Subcutaneous abdominal adipose tissue (tissue), 5 donors: ENCODE measurements around the gene MTX2.

Experiments
- H3K27ac ChIP-seq: one replicate; pipeline ENCODE4 v1.7.0; 2013; ENCODE audit warnings: low read depth, mild to moderate bottlenecking, inconsistent platforms, low read length, moderate library complexity
- H3K27me3 ChIP-seq, 5 donors: one replicate each; pipeline ENCODE4 v1.7.0; 2013; ENCODE audit warnings: low read length in 5 of 5, inconsistent platforms in 1 of 5; ENCODE audit not compliant: control insufficient read depth in 5 of 5, insufficient read depth in 4 of 5
- H3K36me3 ChIP-seq, 5 donors: one replicate each; pipeline ENCODE4 v1.7.0; 2013; ENCODE audit warnings: low read length in 5 of 5; ENCODE audit not compliant: control insufficient read depth in 5 of 5, insufficient read depth in 5 of 5
- H3K4me1 ChIP-seq, 5 donors: one replicate each; pipeline ENCODE4 v1.7.0; 2013; ENCODE audit warnings: low read length in 5 of 5, mild to moderate bottlenecking in 3 of 5, moderate library complexity in 1 of 5; ENCODE audit not compliant: control insufficient read depth in 5 of 5, insufficient read depth in 5 of 5
- H3K4me3 ChIP-seq, 5 donors: one replicate each; pipeline ENCODE4 v1.7.0; 2013; ENCODE audit warnings: low read length in 5 of 5, low read depth in 1 of 5
- H3K9ac ChIP-seq, 5 donors: one replicate each; pipeline ENCODE4 v1.7.0; 2013; ENCODE audit warnings: low read length in 5 of 5, mild to moderate bottlenecking in 4 of 5, moderate library complexity in 3 of 5
- H3K9me3 ChIP-seq, 5 donors: one replicate each; pipeline ENCODE4 v1.7.0; 2013; ENCODE audit warnings: low read length in 5 of 5; ENCODE audit not compliant: control insufficient read depth in 5 of 5
- donor health status: healthy.
- donor health status: healthy.
- donor health status: healthy.
- donor health status: healthy.
- donor health status: healthy.

The MTX2 gene

GRCh38 chr2:176269319-176270099 lies at the start of gene MTX2:
Gene MTX2 (plus strand): TSS chr2:176269442. CDS start chr2:176269630, 188 bp downstream.
- no peaks in the 10 kb centered on the region for H3K36me3 ChIP-seq
- peak within 1 kb of the TSS; percentile 80 to 96 (median 90) for H3K9ac ChIP-seq
- peaks cover 0 to 20% (median 11%) of the 10 kb centered on the region in 5 donors for H3K4me1 ChIP-seq
- H3K27ac ChIP-seq, result peak within 1 kb of the TSS; percentile 73
- H3K9me3 ChIP-seq, result no peaks in the 10 kb centered on the region
- H3K4me3 ChIP-seq, result peak within 1 kb of the TSS; percentile 87 to 100 (median 96)
- no peaks in the 10 kb centered on the region for H3K27me3 ChIP-seq

- Histone ChIP-seq H3K9me3 (no peaks in the 10 kb centered on the region), H3K4me3 (no peak overlapping the region), H3K27me3 (peaks cover 0 to 6% (median 2%) of the 10 kb centered on the region in 5 donors), H3K9ac (no peak overlapping the region), H3K27ac (no peak overlapping the region), H3K4me1 (no peaks in the 10 kb centered on the region), H3K36me3 (no peaks in the 10 kb centered on the region)
Observed at GRCh38 chr2:176227874-176228273, 41.4 kb upstream of the MTX2 start.

GRCh38 chr2:176234156-176234555 lies 35.1 kb upstream of the MTX2 start:
- H3K9me3 ChIP-seq, result no peaks in the 10 kb centered on the region
- no peaks in the 10 kb centered on the region for H3K36me3 ChIP-seq
- H3K4me1 ChIP-seq, result peaks cover 0 to 3% (median 0%) of the 10 kb centered on the region in 5 donors
- H3K9ac ChIP-seq, result no peak overlapping the region
- H3K27ac ChIP-seq, result no peak overlapping the region
- peaks cover 0 to 4% (median 2%) of the 10 kb centered on the region in 5 donors for H3K27me3 ChIP-seq
- no peak overlapping the region for H3K4me3 ChIP-seq

- Histone ChIP-seq H3K4me3 (no peak overlapping the region), H3K9ac (no peak overlapping the region), H3K27ac (no peak overlapping the region), H3K9me3 (no peaks in the 10 kb centered on the region), H3K27me3 (peaks cover 0 to 5% (median 2%) of the 10 kb centered on the region in 5 donors), H3K4me1 (peaks cover 0 to 3% (median 0%) of the 10 kb centered on the region in 5 donors), H3K36me3 (no peaks in the 10 kb centered on the region)
Observed at GRCh38 chr2:176234940-176235339, 34.3 kb upstream of the MTX2 start.

- no peak overlapping the region for H3K4me3 ChIP-seq
- H3K9me3 ChIP-seq, result no peaks in the 10 kb centered on the region
- H3K27me3 ChIP-seq, result peaks cover 0 to 5% (median 0%) of the 10 kb centered on the region in 5 donors
- no peak overlapping the region for H3K27ac ChIP-seq
- peaks cover 0 to 6% (median 0%) of the 10 kb centered on the region in 5 donors for H3K4me1 ChIP-seq
- no peaks in the 10 kb centered on the region for H3K36me3 ChIP-seq
- no peak overlapping the region for H3K9ac ChIP-seq
Observed at GRCh38 chr2:176237456-176237855, 31.8 kb upstream of the MTX2 start.

DNA sequence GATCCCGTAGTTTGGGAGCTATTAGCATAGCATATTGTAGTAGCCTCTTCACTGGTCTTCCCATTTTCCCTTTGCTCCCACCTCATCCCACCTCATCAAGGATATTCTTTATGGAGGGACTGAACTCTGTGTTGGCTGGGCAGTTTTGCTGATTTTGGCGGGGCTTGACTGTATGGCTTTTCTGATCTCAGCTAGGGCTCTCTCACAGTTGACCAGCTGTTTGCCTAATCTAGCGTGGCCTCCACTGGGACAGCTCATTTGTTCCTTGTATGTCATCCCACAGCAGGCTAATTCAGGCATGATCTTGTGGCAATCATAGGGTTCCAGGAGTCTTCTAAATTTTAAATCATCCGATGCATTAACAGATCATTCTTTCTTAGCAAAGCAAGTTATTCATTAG lies 30.2 kb upstream of the MTX2 start:
- H3K36me3 ChIP-seq, result no peaks in the 10 kb centered on the region
- H3K4me1 ChIP-seq, result peaks cover 0 to 6% (median 0%) of the 10 kb centered on the region in 5 donors
- no peak overlapping the region for H3K27ac ChIP-seq
- no peak overlapping the region for H3K9ac ChIP-seq
- no peaks in the 10 kb centered on the region for H3K9me3 ChIP-seq
- H3K27me3 ChIP-seq, result peaks cover 0 to 5% (median 2%) of the 10 kb centered on the region in 5 donors
- H3K4me3 ChIP-seq, result no peak overlapping the region

DNA sequence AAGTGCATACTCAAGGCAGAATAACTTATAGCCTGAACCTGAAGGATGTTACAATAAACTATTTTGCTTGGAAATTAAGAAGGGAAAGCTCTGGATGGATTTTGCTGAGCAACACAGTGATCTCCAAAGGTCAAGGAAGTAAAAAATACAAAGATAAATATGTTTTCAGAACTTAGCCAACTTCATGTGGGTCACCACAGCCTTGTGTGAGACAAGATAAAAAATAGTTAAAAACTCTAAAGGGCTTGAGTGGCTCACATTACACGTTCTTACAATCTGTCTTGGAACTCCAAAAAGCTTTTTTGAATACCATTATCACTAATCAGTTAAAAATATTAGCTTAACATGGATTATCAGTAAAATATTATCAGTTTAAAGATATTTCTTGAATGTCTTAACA lies 28.9 kb upstream of the MTX2 start:
- H3K36me3 ChIP-seq, result no peaks in the 10 kb centered on the region
- no peak overlapping the region for H3K9ac ChIP-seq
- H3K4me1 ChIP-seq, result peaks cover 0 to 10% (median 0%) of the 10 kb centered on the region in 5 donors
- no peak overlapping the region for H3K27ac ChIP-seq
- H3K9me3 ChIP-seq, result no peaks in the 10 kb centered on the region
- H3K4me3 ChIP-seq, result no peak overlapping the region
- H3K27me3 ChIP-seq, result peaks cover 0 to 5% (median 2%) of the 10 kb centered on the region in 5 donors

DNA sequence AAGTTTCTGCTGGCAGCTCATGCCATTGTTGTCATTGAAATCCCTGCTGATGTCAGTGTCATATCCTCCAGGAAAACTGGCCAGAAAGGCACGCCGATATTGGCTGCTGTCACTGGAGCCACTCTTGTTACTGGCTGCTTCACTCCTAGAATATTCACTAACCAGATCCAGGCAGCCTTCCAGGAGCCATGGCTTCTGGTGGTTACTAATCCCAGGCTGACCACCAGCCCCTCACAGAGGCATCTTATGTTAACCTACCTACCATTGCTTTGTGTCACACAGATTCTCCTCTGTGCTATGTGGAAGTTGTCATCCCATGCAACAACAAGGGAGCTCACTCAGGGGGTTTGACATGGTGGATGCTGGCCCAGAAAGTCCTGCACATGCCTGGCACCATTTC lies 27.0 kb upstream of the MTX2 start:
- Histone ChIP-seq H3K36me3 (no peaks in the 10 kb centered on the region), H3K9ac (no peak overlapping the region), H3K9me3 (no peaks in the 10 kb centered on the region), H3K27me3 (peaks cover 0 to 7% (median 2%) of the 10 kb centered on the region in 5 donors), H3K4me3 (no peak overlapping the region), H3K4me1 (peaks cover 0 to 10% (median 0%) of the 10 kb centered on the region in 5 donors), H3K27ac (no peak overlapping the region)

DNA sequence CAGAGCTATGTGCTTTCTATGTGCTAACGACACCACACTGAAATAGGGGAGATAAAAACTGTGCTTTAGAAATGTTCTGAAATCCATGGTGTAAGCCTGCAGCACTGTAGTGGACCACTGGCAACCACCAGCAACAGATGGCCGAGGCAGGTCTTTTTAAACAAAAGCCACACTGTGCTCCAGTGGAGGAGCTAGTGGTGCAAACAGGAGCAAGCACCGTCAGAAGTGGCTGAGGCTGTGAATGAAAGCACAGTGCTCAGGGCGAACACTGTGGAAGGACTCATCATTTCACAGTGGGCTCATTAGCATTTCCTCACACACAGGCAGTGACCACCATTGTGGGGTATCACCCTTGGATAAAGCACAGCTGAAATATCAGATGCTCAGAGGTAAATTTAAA lies 22.9 kb upstream of the MTX2 start:
- no peaks in the 10 kb centered on the region for H3K9me3 ChIP-seq
- H3K9ac ChIP-seq, result no peak overlapping the region
- H3K27me3 ChIP-seq, result peaks cover 0 to 7% (median 0%) of the 10 kb centered on the region in 5 donors
- no peak overlapping the region for H3K27ac ChIP-seq
- no peaks in the 10 kb centered on the region for H3K36me3 ChIP-seq
- H3K4me1 ChIP-seq, result peaks cover 0 to 10% (median 0%) of the 10 kb centered on the region in 5 donors
- H3K4me3 ChIP-seq, result no peak overlapping the region

- Histone ChIP-seq H3K9me3 (peaks cover 0 to under 1% (median 0%) of the 10 kb centered on the region in 5 donors), H3K4me3 (no peak overlapping the region), H3K36me3 (no peaks in the 10 kb centered on the region), H3K9ac (no peak overlapping the region), H3K4me1 (peaks cover 0 to 7% (median 0%) of the 10 kb centered on the region in 5 donors), H3K27me3 (peaks cover 0 to 5% (median 0%) of the 10 kb centered on the region in 5 donors), H3K27ac (no peak overlapping the region)
Observed at GRCh38 chr2:176247859-176248258, 21.4 kb upstream of the MTX2 start.
